OCI-LY7 (cell line): ENCODE results near the gene TRAF3. TPM values are rescaled to one million over a fixed set of nuclear protein-coding genes. Genes with fewer than 3 reads are reported as not detected.

Experiments
- BruUV-seq: library from RNA; stranded (reverse); fragments of 400-500 nt; replicated peaks from 2 replicates; lab custom pipeline; 2021; lab: Mats Ljungman, UMichigan
- CTCF ChIA-PET: fragments of 300-600 bp; sonication (Branson Sonifier 250); formaldehyde crosslinking; loops from one replicate; lab custom pipeline; 2022; ENCODE audit warnings: antibody characterized with exemption; ENCODE audit not compliant: unreplicated experiment; lab: Charles Lee
- POLR2A ChIA-PET: fragments of 300-600 bp; sonication (Branson Sonifier 250); formaldehyde crosslinking; loops from one replicate; lab custom pipeline; 2022; ENCODE audit warnings: antibody characterized with exemption; lab: Charles Lee
- DNase-seq: peaks from one replicate; pipeline ENCODE4 v3.0.0-alpha.2; 2015; ENCODE audit warnings: low spot score
- H2AFZ ChIP-seq: fragments of 200-600 bp; sonication (generic), shearing (Covaris generic); 2 replicates; pipeline ENCODE4 v1.6.1; 2014; ENCODE audit warnings: mild to moderate bottlenecking, antibody characterized with exemption, low read length, moderate library complexity
- H3K27ac ChIP-seq: fragments of 200-600 bp; sonication (generic); 2 replicates; pipeline ENCODE4 v1.5.1; 2014; ENCODE audit warnings: mixed run types, low read depth, mild to moderate bottlenecking, moderate library complexity, low read length, inconsistent platforms; ENCODE audit not compliant: poor library complexity, severe bottlenecking
- H3K36me3 ChIP-seq: fragments of 200-600 bp; sonication (generic); 2 replicates; pipeline ENCODE4 v1.6.1; 2014; ENCODE audit warnings: mild to moderate bottlenecking, antibody characterized with exemption, low read length, moderate library complexity, mixed read lengths; ENCODE audit not compliant: insufficient read depth
- H3K4me1 ChIP-seq: fragments of 200-600 bp; sonication (generic); 2 replicates; pipeline ENCODE4 v1.5.1; 2014; ENCODE audit warnings: mild to moderate bottlenecking, low read length; ENCODE audit not compliant: insufficient read depth, poor library complexity, severe bottlenecking
- H3K4me2 ChIP-seq: fragments of 200-600 bp; sonication (generic); 2 replicates; pipeline ENCODE4 v1.6.1; 2014; ENCODE audit warnings: mild to moderate bottlenecking, low read length
- H3K4me3 ChIP-seq: fragments of 200-600 bp; sonication (generic); 2 replicates; pipeline ENCODE4 v1.5.1; 2014; ENCODE audit warnings: mild to moderate bottlenecking, low read depth, low read length; ENCODE audit not compliant: poor library complexity, severe bottlenecking
- H3K79me2 ChIP-seq: fragments of 200-600 bp; sonication (generic); 2 replicates; pipeline ENCODE4 v1.6.1; 2016; ENCODE audit warnings: low read depth, mild to moderate bottlenecking, low read length, moderate library complexity, mixed read lengths; ENCODE audit not compliant: insufficient read depth
- H3K9me2 ChIP-seq: fragments of 200-600 bp; sonication (generic); 2 replicates; pipeline ENCODE4 v1.6.1; 2016; ENCODE audit warnings: mild to moderate bottlenecking, low read length, mixed read lengths; ENCODE audit not compliant: insufficient read depth
- H3K9me3 ChIP-seq: fragments of 200-600 bp; sonication (generic); 2 replicates; pipeline ENCODE4 v1.6.1; 2014; ENCODE audit warnings: mild to moderate bottlenecking, mixed run types, low read length, mixed read lengths
- H4K20me1 ChIP-seq: fragments of 200-600 bp; sonication (generic); 2 replicates; pipeline ENCODE4 v1.6.1; 2014; ENCODE audit warnings: mild to moderate bottlenecking, antibody characterized with exemption, low read length, moderate library complexity, mixed read lengths; ENCODE audit not compliant: insufficient read depth
- EZH2phosphoT487 ChIP-seq: fragments of 200-600 bp; sonication (generic); IDR thresholded peaks from 2 replicates; pipeline ENCODE4 v1.6.1; 2018; ENCODE audit warnings: low read depth, borderline replicate concordance, mild to moderate bottlenecking, mixed run types, antibody characterized with exemption, low read length, moderate library complexity, mixed read lengths
- intact Hi-C: fragments of 100-400 bp; cut with micrococcal nuclease; formaldehyde crosslinking; loops from one replicate; pipeline ENCODE4 v1.10.0; 2022; ENCODE audit not compliant: unreplicated experiment
- total RNA-seq, 2 experiments: library from RNA; depleted of rRNA in 1 of 2; stranded (reverse); fragments of >200 nt in 1 of 2; shearing (Covaris generic) in 1 of 2; gene quantifications; 2 replicates each; pipeline ENCODE4 v1.2.3, GENCODE V29; 2014 to 2022
- TF ChIP-seq, protein P1 (sequence below): fragments of 200-600 bp; sonication (generic); conservative IDR thresholded peaks from 2 replicates; pipeline ENCODE4 v1.5.1; 2014; ENCODE audit warnings: mild to moderate bottlenecking, antibody characterized with exemption, low read length, moderate library complexity, mixed read lengths

The TRAF3 gene
- total RNA-seq, 2 experiments from 2014 or later = 0.82 to 2.9 TPM

GRCh38 chr14:102878174-102878969 lies 101.1 kb downstream of the TRAF3 start:
- Histone ChIP-seq H3K4me2 (no peak overlapping the region), H4K20me1 (no peaks in the 10 kb centered on the region), H3K36me3 (no peaks in the 10 kb centered on the region), H3K4me3 (no peak overlapping the region), H3K79me2 (no peaks in the 10 kb centered on the region), H2AFZ (no peak overlapping the region), H3K9me3 (no peaks in the 10 kb centered on the region), H3K27ac (no peak overlapping the region), H3K9me2 (no peaks in the 10 kb centered on the region), H3K4me1 (no peaks in the 10 kb centered on the region)
- TF ChIP-seq, protein P1, sequence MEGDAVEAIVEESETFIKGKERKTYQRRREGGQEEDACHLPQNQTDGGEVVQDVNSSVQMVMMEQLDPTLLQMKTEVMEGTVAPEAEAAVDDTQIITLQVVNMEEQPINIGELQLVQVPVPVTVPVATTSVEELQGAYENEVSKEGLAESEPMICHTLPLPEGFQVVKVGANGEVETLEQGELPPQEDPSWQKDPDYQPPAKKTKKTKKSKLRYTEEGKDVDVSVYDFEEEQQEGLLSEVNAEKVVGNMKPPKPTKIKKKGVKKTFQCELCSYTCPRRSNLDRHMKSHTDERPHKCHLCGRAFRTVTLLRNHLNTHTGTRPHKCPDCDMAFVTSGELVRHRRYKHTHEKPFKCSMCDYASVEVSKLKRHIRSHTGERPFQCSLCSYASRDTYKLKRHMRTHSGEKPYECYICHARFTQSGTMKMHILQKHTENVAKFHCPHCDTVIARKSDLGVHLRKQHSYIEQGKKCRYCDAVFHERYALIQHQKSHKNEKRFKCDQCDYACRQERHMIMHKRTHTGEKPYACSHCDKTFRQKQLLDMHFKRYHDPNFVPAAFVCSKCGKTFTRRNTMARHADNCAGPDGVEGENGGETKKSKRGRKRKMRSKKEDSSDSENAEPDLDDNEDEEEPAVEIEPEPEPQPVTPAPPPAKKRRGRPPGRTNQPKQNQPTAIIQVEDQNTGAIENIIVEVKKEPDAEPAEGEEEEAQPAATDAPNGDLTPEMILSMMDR = peak; percentile 53
- TF ChIP-seq EZH2phosphoT487 = no peak
- intact Hi-C loops = loop anchor here (2.0 kb wide), 1 partner anchor 38 kb away; no protein-coding TSS in a partner anchor
- ChIA-PET CTCF (no interaction called here), POLR2A (no interaction called here)
- DNase-seq = peak; percentile 29
- BruUV-seq = no TSS peak

DNA sequence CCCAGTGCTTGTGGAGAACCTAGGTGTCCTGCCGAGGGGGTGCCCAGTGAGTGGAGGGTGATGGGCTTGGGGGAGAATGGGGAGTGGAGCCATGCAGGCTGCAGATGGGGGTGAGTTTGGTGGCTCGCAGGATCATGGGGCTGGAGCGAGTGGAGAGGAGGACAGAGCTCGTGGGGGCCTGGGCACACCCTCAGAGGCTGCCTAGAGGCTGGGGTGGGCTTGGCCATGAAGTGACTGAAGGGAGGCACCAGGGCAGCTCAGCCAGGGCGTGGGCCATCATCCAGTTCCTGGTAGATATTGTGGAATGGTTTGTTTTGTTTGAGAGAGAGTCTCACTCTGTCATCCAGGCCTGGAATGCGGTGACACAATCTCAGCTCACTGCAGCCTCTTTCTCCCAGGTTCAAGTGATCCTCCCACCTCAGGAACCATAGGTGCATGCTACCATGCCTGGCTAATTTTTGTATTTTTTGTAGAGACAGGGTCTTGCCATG lies 101.8 kb downstream of the TRAF3 start:
- no peak for TF ChIP-seq EZH2phosphoT487
- TF ChIP-seq, protein P1 = 0 out of 2 replicates have a peak, but pooled peaks have one; percentile 4
- CTCF ChIA-PET = no interaction called here
- no peak overlapping the region for H3K27ac ChIP-seq
- no peaks in the 10 kb centered on the region for H4K20me1 ChIP-seq
- H3K9me3 ChIP-seq = no peaks in the 10 kb centered on the region
- no peak overlapping the region for H3K4me3 ChIP-seq
- POLR2A ChIA-PET = no interaction called here
- no peaks in the 10 kb centered on the region for H3K36me3 ChIP-seq
- no peaks in the 10 kb centered on the region for H3K79me2 ChIP-seq
- no peaks in the 10 kb centered on the region for H3K4me1 ChIP-seq
- H3K9me2 ChIP-seq = no peaks in the 10 kb centered on the region
- H2AFZ ChIP-seq = no peak overlapping the region
- no TSS peak for BruUV-seq
- no peak for DNase-seq
- no peak overlapping the region for H3K4me2 ChIP-seq
- intact Hi-C loops = loop anchor here (2.0 kb wide), 1 partner anchor 38 kb away; no protein-coding TSS in a partner anchor
